Inflammatory macrophage treated with lipopolysaccharide for 4 hours (primary cell): Measurements from ENCODE around the gene HJURP.

Experiments used
- DNase-seq: peaks from one replicate; pipeline ENCODE4 v3.0.0-alpha.2; 2020

The HJURP gene

DNA sequence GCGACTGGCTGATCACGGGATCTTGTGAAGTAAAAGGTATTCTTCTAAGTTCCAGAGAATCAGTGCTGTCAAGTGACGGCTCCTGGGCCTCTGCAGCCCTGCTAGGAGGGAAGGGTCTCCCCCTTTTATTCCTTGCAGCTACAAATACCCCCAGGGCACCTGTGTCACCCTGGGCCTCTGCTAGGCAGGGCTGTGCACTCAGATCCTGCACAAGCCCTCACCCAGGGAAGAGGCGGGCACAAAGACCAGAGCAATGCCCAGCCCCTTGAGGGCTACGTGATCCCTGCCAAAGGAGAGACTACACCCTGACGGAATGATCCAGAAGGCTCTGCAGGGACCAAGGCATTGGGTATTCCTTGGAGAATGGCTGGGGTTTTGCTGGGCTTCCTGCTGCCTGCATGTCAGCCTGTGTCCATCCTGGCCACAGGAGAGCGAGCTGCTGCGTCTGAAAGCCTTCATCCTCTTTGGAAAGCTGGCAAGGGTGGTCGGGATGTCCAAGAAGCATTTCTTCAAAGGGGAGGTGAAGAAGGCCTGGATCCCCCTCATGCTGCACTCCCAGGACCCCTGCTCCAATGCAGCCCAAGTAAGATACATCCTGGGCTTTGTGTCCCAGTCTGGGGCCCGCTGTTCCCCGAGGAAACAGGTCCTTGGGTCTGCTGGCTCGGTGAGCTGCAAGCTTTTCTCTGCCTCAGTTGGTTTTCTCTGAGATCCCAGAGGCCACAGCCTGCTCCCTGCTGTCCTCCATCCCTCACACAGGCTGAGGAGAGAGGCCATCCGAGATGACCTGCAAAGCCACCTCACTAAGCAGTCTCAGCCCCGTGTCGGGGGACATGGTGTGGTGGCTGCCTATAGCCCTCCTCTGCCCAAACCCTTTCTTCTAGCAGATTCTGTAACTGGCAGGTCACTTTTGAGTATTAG lies 24.9 kb downstream of the HJURP start:
- DNase-seq = no peak

DNA sequence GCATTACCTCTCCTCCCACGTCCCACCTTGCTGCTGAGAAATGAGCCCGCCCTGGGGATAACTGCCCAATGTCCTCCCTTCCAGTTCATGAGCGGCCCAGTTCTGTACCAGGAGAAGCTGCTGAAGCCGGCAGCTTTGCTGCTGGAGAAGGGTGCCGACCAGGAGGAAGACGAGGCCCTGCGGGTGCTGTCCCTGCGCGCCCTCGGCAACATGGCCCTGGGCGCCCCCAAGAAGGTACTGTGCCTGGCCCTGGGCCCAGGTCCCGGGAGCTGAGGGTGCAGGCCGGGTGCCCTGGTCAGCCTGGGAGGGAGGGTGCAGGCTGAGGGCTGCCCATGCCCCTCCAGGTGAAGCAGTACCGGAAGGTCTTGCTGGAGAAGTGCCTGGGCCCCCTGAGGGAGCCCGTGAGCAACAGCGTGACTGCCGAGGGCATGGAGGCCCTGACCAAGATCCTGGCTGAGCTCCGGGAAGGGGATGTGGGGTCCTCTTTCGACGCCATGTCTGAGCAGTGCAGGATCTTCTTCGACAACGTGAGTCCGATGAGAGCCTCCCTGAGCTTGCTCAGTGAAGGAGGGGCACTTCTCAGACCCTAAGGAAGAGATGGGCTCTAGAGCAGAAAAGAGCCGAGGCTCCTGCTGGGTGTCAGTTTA lies 25.7 kb downstream of the HJURP start:
- no peak for DNase-seq

DNA sequence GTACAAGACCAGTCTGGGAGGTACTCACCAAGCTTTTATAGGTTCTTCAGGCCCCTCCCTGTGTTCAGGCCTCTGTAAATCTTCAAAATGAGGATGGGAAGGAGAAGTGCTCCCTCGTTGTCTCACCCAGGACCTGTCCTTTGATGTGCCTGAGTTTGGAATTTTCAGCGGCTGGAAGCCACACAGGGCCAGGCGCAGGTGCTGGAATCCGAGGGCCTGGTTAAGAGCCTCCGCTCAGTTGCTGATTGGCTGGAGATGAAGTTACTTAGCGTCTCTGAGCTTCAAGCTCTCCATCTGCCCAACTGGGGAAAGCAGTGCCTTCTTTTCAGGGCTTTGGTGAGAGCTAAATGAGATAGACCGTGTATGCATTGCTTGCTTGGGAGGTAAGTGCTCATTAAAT lies 30.0 kb downstream of the HJURP start:
- DNase-seq = no peak

DNA sequence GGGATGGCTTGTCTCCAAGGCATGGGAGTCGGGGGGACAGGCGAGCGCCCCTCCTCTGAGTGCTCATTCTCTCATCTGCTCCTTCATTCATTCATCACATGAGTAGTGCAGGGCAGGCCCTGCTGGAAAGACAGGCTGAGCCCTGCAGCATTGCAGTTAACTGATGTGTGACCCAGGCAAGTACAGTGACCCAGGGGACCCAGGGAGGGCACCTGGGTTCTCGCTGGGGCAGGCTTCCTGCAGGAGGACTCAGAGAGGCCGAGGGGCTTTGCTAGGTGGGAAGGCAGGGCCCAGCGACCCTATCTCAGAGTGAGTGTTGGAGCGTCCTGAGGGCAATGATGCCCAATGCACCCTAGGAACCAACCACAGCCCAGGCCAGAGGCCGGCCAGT lies 30.6 kb downstream of the HJURP start:
- no peak for DNase-seq

DNA sequence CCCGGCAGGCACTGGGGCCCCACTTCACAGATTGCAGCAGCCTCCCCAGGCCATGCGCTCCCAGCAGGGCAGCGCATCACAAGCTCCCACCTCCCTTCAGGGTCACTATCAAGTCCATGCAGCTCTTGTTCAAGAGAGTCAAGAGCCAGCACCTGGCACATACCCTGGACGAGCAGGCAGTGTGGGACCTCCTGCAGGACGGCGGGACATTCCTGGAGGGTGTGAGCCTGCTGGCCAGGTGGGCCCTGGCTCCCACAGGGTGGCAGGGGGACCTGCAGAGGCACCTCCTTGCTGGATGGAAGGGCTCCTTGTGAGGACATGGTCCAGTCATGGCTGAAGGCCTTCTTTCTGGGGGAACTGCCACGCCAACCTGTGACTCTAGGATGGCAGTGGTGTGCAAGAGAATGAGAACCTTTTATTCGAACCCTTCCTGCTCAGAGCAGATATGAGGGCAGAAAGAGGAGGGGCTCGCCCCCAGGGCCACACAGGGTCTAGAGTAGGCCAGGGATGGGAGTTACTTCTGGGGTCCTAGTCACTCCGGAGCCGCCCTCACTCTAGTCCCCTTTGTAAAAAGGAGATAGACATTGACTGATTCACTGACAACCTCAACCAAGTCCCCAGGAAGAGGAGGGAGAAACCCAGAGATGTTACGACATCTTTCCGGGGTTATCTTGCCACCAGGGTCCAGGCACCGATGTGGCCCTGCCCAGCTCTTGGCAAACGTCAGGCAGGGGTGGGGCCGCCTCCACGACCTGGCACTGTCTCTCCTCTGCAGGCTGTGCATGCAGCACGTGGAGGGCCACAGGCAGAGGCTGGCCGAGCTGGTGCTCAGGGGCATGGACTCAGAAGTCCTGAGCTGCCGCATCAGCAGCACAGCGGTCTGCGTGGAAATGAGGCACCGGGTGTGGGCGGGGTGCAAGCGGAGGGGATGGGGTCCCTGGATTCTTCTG lies 31.3 kb downstream of the HJURP start:
- DNase-seq = no peak

DNA sequence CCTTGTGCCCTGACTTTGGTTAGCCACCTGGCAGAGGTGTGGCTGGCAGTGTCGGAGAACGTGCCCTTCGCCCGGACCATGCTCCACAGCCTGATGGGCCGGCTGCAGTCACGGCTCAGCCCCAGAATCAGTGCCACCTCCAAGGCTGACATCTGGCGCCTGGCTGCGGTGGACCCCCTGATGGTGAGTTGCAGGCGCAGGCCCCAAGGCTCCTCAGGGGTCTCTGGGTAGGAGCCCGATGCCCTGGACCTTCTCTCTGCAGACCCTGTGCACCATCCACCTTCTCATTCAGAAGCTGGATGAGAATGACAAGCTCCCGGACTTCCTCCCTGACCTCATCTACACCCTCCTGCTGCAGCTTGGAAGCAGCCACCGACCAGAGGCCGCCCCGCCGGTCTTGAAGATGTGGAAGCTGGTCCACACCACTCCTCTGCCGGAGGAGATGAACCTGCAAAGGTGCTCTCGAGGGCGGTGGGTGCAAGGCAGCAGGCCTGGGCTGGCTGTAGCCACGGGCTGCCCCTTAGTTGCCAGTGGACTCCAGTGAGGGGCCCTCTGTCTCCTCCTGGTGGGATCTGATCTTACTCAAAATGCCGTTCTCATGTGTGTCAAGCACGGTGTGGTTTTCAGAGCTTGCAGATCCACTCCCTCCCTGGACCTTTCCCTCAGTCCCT lies 32.1 kb downstream of the HJURP start:
- no peak for DNase-seq

DNA sequence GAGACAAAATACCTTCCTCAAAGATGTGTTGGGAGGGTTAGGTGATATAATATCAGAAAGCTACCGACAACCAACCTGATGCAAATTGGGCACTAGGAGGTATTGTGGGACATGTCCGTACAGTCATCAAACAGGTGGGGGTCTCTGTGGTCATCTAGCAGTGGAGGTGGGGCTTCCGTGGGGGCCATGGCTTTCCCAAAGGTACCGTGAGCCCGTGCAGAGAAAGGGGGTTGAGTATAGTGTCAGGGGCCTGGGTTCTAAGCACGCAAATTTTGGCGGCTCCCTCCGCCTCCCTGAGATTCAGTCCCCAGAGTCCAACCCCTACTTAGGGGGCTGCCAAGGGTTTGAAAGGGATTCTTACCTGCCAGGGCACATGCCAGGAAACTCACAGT lies 32.6 kb downstream of the HJURP start:
- DNase-seq = no peak

DNA sequence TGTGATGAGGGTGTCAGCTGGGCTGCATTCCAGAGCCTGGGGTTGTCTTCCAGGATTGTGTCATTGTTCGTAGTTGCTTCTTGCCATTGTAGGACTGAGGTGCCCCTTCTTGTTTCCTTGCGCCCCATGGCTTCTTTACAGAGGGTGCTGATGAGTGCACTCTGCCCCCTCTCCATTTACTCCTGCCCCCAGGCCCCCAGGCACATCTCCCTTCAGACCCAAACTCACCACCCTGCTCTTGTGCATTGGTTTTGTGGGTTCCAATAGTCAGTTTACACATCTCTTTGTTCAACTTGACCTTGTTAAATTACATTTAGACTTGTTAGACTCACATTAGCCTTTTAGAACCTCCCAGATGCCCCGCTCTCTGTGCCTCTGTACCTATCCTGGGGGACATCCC lies 33.1 kb downstream of the HJURP start:
- no peak for DNase-seq

DNA sequence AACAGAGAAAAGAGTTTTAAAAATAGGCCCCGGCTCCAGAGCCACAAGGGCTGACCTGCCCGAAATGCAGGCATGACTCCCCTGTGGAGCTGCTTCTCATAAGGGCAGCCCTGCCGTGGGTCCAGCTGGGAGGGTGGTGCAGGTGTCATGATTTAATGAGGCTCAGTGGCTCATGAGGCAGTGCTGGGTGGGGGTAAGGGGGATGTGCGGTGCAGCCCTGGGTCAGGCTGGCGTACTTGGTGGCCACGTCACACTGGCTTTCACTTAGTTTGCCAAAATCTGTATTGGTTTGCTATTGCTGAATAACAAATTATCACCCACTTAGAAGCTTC lies 33.6 kb downstream of the HJURP start:
- no peak for DNase-seq

DNA sequence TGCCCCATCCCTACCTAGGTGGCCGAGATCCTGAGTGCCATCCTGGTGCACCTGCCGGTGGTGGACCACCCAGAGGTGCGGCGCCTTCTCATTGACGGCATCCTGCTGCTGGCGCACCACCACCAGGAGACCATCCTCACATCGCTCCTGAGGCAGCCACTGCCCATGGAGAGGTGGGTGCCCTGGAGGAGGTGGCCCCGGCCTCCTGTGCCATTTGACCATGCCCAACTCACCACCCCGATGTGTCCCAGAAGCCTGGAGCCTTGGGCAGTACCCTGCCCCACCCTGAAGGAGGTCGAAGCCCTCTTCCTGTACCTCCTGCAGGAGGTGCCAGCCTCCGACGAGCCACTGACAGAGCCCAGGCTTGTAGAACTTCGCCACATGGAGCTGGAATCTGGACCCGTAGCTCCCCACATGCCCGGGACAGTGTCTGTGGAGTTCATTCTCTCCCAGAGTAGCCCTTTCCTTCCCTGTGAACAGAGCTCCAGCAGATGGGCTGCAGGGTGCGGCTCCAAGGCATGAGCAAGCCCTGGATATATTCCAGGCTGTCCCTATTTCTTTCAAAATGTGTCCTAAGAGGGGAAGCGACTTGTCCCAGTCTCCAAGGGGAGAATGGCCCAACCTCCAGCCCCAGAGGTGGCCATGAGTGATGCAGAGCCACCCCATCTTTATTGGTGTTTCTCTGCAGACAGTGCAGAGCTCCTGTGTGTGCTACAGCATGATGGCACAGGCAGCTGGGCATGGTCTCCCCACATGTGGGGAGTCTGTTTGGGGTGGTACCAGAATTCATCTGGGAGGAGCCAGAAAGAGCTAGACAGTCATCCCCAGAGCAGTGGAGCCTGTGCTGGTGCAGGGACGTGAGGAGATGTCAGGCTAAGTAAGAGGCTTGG lies 34.2 kb downstream of the HJURP start:
- no peak for DNase-seq

DNA sequence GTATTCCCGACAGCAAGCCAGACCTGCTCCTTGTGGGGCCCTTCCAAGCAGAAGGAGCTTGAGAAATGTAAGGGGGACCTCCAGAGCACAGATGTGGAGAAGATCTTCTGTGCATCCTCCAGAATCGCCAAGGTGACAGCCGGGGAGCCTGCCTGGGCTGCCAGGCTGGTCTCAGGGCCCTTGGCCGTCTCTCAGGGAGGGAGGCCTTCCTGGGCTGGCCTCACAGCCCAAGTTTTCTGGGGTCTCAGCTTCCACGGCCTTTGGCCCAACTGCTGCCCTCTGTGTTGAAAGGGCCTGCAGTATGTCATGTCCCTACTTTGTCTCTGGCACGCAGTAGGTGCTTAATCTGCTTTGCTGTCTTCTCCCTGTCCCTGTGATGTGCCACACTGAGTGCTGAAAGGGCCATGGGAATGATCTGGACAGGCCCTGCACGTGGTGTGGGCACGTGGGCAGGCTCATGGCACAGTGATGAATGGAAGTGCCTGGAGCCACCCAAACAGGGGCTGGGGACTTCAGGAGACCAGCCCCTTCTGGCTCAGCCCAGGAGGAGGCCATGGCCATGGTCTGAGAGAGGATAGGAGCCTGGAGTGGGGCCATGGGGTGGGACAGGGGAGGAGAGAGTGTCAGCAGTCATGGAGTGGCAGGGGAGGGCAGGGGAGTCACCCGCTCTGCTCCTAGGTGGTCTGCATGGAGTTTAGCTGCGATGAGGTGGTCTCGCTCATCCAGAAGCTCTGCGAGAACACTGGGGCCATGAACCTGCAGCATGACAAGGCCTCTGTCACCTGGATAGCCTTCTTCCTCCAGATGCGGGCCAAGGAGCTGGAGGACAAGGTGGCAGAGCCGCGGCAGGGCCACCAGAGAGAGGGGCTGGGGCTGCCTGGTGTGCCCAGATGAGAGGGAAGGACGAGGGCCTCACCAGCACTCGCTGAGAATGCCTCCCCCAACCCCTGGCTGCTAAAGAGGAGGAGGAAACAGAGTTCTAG lies 35.4 kb downstream of the HJURP start:
- no peak for DNase-seq

DNA sequence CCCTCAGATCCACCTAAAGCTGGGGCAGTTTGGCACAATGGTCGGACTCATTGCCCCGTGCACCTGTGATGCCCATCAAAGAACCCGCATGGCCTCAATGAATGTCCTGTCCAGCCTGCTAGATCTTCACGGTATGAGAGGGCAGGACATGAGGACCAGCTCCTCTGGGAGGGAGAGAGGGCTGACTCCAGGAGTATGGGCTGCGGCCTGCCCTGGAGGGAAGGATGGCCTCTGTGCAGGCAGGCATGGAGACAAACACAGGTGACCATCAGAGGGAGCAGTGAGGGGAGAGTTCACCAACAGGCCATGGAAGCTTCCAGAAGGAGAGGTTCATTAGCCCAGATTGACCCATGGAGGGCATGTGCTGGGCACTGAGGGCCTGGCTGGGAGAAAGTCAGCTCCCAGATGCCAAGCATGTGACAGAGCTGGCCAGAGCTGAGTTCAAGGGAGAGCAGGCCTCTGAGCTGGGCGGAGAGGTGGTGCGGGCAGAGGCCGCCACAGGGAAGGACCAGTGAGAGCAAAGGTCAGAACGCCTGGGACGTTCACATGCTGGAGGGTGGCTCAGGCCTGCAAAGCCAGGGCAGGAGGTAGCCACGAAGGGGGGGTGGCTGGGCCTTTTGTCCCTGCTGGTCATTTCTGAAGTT lies 36.2 kb downstream of the HJURP start:
- no peak for DNase-seq

DNA sequence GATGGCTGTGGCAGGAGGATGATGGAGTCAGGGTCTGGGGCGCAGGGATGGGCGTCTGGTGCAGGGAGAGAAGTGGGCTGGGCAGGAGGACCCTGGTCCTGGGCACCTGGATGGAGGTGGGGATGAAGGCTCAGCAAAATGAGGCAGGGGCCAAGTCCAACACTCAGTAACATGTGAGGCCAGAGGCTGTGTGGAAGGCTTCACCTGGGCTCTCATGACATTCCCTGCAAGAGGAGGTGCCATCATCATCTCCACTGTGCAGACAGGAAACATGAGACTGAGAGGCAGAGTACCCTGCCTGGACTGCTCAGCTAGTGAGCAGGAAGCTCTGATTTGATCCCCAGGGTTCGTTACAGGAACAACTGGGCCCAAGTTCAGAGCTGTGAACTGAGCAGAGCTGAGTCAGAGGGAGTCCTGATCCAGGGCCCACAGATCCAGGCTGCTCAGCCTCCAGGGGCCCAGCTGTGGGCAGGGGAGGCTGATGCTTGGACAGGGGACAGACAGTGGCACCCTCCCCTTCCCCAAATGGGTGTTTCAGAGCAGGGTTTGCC lies 36.9 kb downstream of the HJURP start:
- no peak for DNase-seq

DNA sequence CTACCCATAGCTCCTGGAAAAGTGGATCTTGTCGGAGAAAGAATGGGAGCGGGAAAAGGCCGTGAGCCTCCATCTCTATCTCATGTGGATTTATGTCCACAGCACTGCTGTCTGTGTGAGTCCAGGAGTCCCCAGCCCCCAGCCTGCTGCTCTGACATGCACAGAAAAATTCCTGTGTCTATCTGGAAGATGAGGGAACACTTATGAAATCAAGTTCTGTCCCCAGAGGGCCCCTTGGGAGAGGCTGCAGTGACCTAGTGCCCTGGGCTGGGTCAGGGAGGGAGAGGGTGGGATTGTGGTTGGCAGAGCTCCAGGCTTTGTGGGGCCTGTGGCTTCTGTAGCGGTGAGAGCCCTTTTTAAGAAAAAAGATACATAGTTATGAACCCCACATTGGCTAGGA lies 37.6 kb downstream of the HJURP start:
- DNase-seq = no peak

DNA sequence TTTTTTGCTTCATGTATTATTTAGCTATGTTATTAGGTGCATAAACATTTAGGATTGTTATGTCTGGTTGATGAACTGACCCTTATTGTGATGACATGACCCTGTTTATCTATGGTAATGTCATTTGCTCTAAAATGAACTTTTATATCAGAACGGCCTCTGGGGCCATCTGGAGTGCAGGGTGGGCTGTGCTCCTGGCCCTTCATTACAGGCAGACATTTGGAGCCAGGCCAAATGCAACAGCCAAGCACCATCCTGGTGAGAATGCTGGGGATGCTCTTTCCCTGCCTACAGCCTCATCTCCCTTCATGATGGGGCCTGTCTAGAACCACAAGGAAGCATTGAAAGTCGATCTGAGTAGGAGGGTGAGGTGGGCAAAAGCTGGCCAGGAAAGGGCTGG lies 38.0 kb downstream of the HJURP start:
- DNase-seq = no peak

DNA sequence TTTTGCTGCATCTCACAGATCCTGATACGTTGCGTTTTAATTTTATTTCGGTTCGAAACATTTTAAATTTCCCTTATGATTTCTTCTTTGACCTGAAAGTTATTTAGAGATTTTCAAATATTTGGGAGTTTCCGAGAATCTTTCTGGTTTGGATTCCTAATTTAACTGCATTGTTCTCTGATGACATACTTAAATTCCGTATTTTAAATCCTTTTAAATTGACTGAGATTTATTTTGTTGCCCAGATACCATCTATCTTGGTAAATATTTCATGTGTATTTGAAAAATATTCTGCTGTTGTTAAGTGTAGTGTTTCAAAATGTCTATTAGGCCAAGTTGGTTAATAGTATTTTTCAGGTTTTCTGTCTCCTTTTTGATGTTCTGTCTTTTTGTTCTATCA lies 38.5 kb downstream of the HJURP start:
- no peak for DNase-seq

DNA sequence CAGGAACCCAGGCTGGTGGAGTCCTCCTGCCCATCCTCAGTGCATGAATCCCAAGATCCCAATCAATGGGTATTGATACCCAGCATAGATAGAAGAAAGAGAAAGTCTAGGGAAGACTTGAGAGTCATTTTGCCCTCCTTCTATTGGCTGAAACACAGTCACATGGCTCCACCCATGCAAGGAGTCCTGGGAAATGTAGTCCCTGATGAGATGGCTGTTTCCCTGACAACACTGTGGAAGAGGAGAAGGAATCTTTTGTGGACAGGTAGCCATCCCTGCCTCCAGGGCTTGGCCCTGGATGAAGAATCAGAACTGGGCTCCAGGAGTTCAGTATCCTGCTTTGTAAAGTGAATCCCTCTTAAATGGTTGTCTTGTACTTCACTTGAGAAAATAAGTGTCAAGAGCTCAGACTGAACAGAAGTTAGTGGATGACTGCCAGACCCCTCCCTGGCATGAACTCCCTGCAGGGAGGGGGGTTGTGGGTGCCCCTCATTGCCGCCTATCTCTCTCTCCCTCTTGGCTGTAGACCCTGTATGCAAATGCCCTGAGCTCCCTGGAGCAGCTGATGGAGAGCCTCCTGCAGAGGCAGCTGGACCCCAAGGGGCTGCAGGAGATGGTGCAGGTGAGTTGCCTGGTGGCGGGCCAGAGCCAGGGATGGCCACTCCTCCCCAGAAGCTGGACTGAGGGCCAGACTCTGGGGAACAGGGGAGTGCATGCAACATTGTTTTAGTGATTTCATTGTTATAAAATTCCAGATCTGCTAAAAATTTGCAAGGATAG lies 40.1 kb downstream of the HJURP start:
- DNase-seq = no peak

DNA sequence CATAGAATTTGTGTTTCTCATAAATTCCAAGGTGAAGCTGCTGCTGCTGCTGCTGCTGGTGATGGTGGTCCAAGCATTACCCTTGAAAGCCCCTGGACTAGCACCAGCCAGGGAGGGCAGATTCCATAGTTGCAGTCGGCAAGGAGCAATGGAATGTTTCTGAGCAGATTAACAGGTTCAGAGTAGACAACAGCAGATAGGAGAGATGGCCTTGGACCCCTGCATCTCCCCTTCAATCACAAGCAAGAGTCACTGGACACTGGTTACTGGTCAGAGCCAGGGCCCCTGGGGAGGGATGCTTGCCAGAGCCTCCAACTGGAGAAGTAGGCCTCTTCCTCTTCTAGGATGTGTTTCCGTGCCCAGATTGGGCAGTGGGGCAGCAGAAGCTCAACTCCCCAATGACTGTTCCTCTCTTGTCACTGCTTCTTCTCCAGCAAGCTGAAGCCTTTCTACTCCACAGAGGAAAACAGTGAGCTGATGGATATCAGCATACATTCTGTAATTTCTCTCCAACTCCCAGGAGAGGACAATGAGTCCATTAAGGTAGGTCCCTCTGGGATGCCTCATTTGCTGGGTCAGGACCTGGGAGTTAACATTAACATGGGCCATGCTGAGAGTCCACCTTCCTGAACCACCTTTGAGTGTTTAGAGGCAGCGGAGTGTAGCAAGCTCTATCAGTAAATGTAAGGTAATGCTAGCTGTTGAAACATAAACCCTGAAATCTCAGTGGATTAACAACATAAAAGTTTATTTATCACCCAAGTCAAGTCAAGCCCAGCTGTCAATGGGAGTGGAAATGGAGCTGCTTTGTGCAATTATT lies 40.9 kb downstream of the HJURP start:
- DNase-seq = no peak
